IPS-15b (cell line): ENCODE measurements around the gene FIGLA.
"Not testable (repeated sequence)": the region's sequence is repeated elsewhere in the genome, so short reads cannot be mapped to it uniquely, and the experiment has no call there.

Experiments
- H3K27me3 ChIP-seq: one replicate; pipeline ENCODE4 v1.6.1; 2013; ENCODE audit warnings: low read length; ENCODE audit not compliant: control insufficient read depth, insufficient read depth
- H3K36me3 ChIP-seq: one replicate; pipeline ENCODE4 v1.6.1; 2013; ENCODE audit warnings: low read length; ENCODE audit not compliant: control insufficient read depth, insufficient read depth
- H3K4me1 ChIP-seq: one replicate; pipeline ENCODE4 v1.6.1; 2013; ENCODE audit warnings: mild to moderate bottlenecking, low read length; ENCODE audit not compliant: control insufficient read depth, insufficient read depth
- H3K4me3 ChIP-seq: one replicate; pipeline ENCODE4 v1.5.1; 2013; ENCODE audit warnings: low read depth, low read length
- H3K9ac ChIP-seq: one replicate; pipeline ENCODE4 v1.6.1; 2013; ENCODE audit warnings: low read depth, mild to moderate bottlenecking, low read length
- H3K9me3 ChIP-seq: one replicate; pipeline ENCODE4 v1.6.1; 2013; ENCODE audit warnings: mild to moderate bottlenecking, low read length; ENCODE audit not compliant: control insufficient read depth, insufficient read depth

The FIGLA gene

DNA sequence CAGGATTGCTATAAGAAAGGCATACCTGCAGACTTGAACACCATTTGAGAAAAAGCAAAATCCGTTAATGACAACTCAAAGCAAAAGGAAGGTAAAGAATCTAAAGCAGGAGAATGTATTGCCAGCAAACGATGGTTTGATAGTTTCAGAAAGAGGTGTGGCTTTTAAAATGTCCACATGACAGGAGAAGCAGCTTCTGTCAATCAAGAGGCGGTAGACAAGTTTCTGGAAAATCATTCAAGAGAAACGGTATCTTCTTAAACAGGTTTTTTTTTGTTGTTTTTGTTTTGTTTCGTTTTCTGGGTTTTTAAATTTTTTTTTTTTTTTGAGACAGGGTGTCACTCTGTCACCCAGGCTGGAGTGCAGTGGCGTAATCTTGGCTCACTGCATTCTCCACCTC, 16.2 kb upstream of the FIGLA start:
- H3K4me1 ChIP-seq = no peaks in the 10 kb centered on the region
- H3K9me3 ChIP-seq = no peaks in the 10 kb centered on the region
- H3K4me3 ChIP-seq = no peak overlapping the region
- no peak overlapping the region for H3K9ac ChIP-seq
- H3K27me3 ChIP-seq = peaks cover 7% of the 10 kb centered on the region
- no peaks in the 10 kb centered on the region for H3K36me3 ChIP-seq

DNA sequence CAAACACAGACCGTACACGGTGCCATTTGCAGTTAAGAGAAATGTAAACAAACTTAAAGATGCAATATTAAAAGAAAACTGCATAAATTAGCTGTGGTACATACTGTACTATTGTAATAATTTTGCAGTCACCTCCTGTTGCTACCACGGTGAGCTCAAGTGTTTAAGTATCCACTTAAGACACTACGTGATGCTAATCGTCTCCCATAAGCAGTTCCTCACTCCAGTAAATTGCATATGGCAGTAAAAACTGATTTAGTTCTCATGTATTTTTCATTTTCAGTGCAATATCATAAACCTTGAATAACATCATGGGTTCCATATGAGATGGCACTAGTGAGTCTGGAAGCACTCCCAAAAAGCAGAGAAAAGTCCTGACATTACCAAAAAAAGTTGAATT, 15.6 kb upstream of the FIGLA start:
- Histone ChIP-seq H3K27me3 (peaks cover 13% of the 10 kb centered on the region), H3K4me3 (no peak overlapping the region), H3K9ac (no peak overlapping the region), H3K9me3 (no peaks in the 10 kb centered on the region), H3K36me3 (no peaks in the 10 kb centered on the region), H3K4me1 (no peaks in the 10 kb centered on the region)

DNA sequence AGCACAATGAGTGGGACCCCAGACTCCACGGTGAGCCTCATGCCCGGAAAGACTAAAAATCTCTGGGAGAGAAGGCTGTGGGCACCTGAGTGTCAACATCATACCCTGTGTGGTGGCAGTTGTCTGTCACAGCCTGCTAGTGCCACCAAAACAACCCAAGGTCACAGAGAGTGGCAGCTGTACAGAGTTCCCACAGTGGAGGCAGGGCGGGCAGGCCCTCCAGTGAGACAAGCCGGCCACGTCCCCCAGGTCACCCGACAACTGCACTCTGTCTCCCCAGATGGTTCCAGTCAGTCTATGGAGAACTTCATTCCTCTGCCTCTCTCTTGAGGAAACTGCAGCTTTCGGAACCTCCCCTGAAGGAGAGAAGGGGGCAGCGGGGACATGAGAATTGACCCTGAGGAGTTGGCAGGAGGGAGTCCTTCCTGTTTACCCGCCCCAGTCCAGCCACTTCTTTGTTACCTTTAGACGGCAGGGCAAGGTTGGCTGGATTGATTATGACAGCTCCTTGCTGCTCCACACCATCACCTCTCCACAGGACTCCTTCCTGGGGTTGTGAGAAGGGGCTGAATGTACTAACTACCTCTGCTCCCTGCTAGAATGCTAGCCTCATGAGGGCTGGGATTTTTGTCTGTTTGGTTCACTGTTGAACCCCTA, 11.3 kb upstream of the FIGLA start:
- H3K9ac ChIP-seq = no peak overlapping the region
- H3K4me3 ChIP-seq = no peak overlapping the region
- H3K4me1 ChIP-seq = no peaks in the 10 kb centered on the region
- H3K36me3 ChIP-seq = no peaks in the 10 kb centered on the region
- peaks cover 37% of the 10 kb centered on the region for H3K27me3 ChIP-seq
- no peaks in the 10 kb centered on the region for H3K9me3 ChIP-seq

DNA sequence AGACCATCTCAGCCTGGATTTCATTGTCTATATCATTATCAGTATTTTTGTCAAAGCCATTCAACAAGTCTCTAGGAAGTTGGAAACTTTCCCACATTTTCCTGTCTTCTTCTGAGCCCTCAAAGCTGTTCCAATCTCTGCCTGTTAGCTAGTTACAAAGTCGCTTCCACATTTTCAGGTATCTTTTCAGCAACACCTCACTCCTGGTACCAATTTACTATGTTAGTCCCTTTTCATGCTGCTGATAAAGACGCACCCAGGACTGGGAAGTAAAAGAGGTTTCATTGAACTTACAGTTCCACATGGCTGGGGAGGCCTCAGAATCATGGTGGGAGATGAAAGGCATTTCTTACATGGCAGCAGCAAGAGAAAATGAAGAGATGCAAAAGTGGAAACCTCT, 9.3 kb upstream of the FIGLA start:
- no peak overlapping the region for H3K9ac ChIP-seq
- no peaks in the 10 kb centered on the region for H3K4me1 ChIP-seq
- no peaks in the 10 kb centered on the region for H3K36me3 ChIP-seq
- H3K9me3 ChIP-seq = no peaks in the 10 kb centered on the region
- peaks cover 51% of the 10 kb centered on the region for H3K27me3 ChIP-seq
- no peak overlapping the region for H3K4me3 ChIP-seq

DNA sequence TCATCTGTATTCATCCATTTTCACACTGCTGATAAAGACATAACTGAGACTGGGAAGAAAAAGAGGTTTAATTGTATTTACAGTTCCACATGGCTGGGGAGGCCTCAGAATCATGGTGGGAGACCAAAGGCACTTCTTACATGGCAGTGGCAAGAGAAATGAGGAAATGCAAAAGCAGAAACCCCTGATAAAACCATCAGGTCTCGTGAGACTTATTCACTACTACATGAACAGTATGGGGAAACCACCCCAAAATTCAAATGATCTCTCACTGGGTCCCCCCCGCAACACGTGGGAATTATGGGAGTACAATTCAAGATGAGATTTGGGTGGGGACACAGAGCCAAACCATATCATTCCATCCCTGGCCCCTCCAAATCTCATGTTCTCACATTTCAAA, 7.6 kb upstream of the FIGLA start:
- not testable (repeated sequence) for H3K36me3 ChIP-seq, H3K4me3 ChIP-seq, H3K9ac ChIP-seq, H3K4me1 ChIP-seq, H3K9me3 ChIP-seq
- peaks cover 65% of the 10 kb centered on the region for H3K27me3 ChIP-seq

DNA sequence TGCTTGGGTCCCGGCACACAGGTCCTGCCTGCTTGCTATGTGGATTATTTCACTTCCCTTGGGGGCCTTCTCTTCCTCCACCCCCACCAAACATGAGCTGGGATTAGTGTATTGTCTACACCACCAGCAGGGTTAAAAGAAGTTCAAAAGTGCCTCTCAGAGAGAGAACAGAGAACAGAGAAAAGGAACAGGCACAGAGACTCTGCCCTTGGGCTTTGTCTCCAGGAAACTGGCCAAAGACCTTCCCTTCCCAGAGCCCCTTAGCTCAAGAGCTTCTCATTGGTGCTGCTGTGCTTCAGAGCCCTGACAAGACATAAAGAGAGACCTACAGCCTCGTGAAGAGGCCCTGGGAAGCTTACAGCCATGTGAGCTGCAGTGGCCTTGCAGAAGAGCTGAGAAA, 7.1 kb upstream of the FIGLA start:
- H3K36me3 ChIP-seq = no peaks in the 10 kb centered on the region
- H3K27me3 ChIP-seq = peaks cover 70% of the 10 kb centered on the region

DNA sequence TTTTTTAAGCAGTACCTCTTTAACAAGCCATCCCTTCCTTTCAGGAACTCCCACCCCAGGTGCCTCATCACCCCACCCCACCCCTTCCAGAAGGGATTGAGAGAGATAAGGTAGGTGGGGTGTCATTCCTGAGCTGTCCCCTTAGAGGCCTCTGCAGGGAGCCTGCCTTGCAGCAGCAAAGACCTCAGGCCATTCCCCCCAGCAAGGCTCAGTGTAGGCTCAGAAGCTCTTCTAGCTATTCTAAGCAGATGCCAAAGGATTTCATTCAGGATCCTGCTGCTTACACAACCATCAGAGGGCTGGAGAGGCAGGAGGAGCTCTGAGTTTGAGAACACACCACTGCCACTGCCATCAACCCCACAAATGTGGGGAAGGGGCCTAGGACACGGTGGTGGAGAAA, 5.8 kb upstream of the FIGLA start:
- no peak overlapping the region for H3K4me3 ChIP-seq
- H3K9ac ChIP-seq = no peak overlapping the region
- no peaks in the 10 kb centered on the region for H3K9me3 ChIP-seq
- H3K36me3 ChIP-seq = no peaks in the 10 kb centered on the region
- H3K4me1 ChIP-seq = no peaks in the 10 kb centered on the region
- H3K27me3 ChIP-seq = peaks cover 73% of the 10 kb centered on the region

More for the DNA sequence above, 7.1 kb upstream of the FIGLA start:
- Histone ChIP-seq H3K9me3 (no peaks in the 10 kb centered on the region), H3K4me3 (no peak overlapping the region), H3K9ac (no peak overlapping the region), H3K4me1 (no peaks in the 10 kb centered on the region)

DNA sequence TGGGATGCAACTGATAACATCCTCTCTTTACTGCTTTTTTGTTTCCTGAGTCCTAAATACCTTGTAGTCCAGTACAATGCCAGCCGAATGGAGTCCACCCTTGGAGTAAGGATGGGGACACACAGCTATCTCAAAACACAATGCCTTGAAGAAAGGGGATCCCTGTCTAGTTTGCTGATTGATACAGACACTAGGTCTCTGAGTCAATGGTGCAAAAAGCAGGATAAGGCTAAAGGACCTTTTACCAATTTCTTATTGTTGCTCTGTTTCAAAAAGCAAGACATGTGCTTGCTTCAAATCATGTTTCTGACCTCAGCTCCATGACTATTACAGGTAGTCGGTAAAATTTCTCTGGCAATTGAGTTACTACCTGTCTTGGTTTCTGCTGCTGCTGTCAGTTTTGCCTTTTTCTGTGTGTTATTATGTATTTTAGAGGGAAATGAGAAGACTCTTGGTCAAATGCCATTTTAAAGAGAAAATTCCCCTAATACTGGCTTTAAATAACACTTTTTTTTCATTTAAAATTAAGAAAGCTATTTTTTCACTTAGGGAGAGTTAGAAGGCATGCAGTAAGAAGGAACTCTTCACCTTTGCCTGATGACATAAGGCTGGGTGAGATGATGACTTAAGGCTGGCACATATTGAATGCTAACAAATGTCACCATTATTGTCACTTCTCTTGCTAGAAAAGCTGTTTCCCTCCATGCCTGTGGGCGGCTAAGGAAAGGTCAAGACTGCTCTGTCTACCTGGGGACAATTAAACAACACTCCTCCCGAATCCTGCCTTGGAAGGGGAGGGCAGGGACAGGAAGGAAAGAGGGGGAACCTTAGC, 4.9 kb upstream of the FIGLA start:
- Histone ChIP-seq H3K4me3 (no peak overlapping the region), H3K27me3 (peaks cover 72% of the 10 kb centered on the region), H3K4me1 (no peaks in the 10 kb centered on the region), H3K36me3 (no peaks in the 10 kb centered on the region), H3K9ac (no peak overlapping the region), H3K9me3 (no peaks in the 10 kb centered on the region)

DNA sequence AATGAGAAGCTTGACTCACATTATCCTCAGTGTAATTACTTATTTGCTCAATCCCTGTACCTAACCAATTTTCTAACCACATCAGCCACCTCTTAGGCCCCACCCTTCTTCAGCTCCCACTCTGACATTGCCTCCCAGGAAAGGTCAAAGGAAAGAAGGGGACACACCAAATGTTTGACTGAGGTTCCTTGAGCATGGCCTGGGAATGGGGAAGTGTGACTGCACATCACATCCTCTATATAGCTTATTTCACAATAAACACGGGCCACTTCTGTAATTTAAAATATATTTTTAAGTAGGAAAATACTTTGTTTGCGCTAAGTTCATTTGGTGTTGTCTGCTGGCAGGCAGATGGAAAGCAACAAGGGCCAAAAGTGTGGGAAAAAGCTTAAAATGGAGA, 3.0 kb upstream of the FIGLA start:
- H3K27me3 ChIP-seq = peaks cover 85% of the 10 kb centered on the region
- no peaks in the 10 kb centered on the region for H3K9me3 ChIP-seq

DNA sequence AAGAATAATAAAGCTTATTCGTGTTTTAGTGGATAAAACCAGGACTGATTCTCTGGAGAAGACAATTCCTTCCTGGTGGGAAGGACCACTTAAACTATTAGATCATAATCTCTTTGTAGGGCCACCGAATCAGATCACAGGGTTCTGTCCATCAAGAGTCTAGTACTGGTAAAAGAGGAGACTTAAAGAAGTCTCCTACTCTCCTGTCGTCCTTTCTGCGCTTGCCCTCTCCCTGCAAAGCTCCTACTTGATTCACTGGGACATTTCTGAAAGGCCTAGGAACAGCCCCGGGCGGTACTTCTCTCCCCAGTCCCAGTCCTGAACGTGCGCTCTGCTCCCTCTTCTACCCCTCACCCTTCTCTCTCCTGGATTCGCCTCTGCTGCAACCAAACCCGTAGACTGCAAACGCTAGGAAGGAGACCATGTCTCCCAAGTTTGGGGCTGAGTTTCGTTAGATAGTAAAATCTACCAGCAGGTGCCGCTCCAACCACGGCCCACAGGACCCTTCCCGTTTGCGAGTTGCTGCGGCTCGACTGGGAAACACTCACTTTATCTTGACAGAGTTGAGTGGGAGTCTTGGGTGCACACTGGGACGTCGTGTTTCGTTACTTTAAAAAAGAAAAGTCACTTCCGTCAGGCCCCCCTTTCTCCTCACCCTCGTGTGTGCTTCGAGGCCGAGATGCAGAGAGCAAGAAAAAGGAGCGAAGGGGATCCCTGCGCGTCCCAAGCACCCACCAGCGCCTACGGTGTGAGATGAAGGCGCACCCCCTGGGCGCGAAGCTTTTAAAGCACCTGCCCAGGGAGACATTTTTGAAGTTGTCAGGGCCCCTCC, 923 bp downstream of the FIGLA start:
- H3K4me3 ChIP-seq = peak overlapping the region; percentile 50
- peaks cover 86% of the 10 kb centered on the region for H3K27me3 ChIP-seq

More for the DNA sequence above, 3.0 kb upstream of the FIGLA start:
- Histone ChIP-seq H3K4me1 (no peaks in the 10 kb centered on the region), H3K4me3 (no peak overlapping the region), H3K36me3 (no peaks in the 10 kb centered on the region), H3K9ac (no peak overlapping the region)

DNA sequence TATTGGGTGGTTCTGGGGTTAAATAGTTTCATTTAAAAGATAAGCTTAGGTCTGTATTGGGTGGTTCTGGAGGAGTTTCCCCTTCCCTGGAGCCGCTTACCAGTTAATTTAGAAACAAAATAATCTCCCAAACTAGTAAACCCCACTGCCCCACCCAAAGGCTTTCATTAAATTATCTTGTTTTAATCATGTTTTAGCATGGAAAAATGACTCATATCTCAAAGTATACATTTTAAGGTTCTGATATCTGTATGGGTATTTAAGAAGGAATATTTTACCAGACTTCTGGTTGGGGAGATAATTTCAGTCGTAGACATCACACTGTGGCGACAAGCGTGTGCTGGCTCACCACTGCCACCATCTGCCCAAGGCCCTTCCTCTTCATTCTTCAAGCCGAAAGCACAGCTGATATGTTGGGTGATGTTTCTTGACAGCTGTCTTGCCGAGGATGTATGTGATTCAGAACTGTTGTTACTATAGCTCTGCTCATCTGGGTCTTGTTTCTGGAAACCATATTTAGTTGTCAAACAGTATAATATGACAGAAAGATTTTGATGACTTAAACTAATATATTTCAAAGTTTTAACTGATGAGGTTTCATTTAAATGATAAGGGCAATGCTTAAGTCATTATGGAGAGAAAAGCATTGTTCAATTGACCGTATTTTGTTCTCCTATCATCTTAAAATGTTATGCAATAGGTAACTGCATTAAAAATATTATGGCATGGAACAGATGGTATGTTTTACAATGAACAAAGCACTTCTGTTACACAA, 5.1 kb downstream of the FIGLA start:
- peaks cover 47% of the 10 kb centered on the region for H3K27me3 ChIP-seq
- no peak overlapping the region for H3K4me3 ChIP-seq
- peaks cover 3% of the 10 kb centered on the region for H3K4me1 ChIP-seq
- H3K9me3 ChIP-seq = no peaks in the 10 kb centered on the region
- H3K9ac ChIP-seq = no peak overlapping the region
- H3K36me3 ChIP-seq = no peaks in the 10 kb centered on the region

More for the DNA sequence above, 923 bp downstream of the FIGLA start:
- H3K36me3 ChIP-seq = no peaks in the 10 kb centered on the region
- H3K9ac ChIP-seq = no peak overlapping the region
- H3K4me1 ChIP-seq = peaks cover 2% of the 10 kb centered on the region
- no peaks in the 10 kb centered on the region for H3K9me3 ChIP-seq
